ENCODE measurements around the gene SKP2. TPM values are rescaled to one million over a fixed set of nuclear protein-coding genes. Genes with fewer than 3 reads are reported as not detected.

Gene SKP2
- total RNA-seq = 10 to 100 TPM; 13.8 to 30.5 (median 22.2) TPM

GRCh38 chr5:36151434-36152323 lies at the start of gene SKP2, which contains the start of gene LMBRD2:
SKP2 (plus strand) TSS chr5:36152111; CDS start chr5:36152263, 152 bp downstream.
LMBRD2 (minus strand) TSS chr5:36151887; CDS start chr5:36143349, 8,538 bp downstream.
- H3K27me3 ChIP-seq = no peaks in the 10 kb centered on the region
- H3K4me1 ChIP-seq = peaks cover 0 to 16% (median 5%) of the 10 kb centered on the region in 4 donors
- H3K9me3 ChIP-seq = no peaks in the 10 kb centered on the region
- peak within 1 kb of the TSS; percentile 78 to 86 (median 82) for H3K27ac ChIP-seq
- no peaks in the 10 kb centered on the region for H3K36me3 ChIP-seq
- H3K4me3 ChIP-seq = peak within 1 kb of the TSS; percentile 70 to 94 (median 84)
- no peak for TF ChIP-seq CTCF (IDR thresholded peaks at IDR 0.05)
- peak; percentile 57 to 63 for TF ChIP-seq POLR2A (IDR thresholded peaks at IDR 0.05)
- DNase-seq = peak; percentile 97 to 99 (median 98)

GRCh38 chr5:36105819-36106218 lies 46.1 kb upstream of the SKP2 start:
- Histone ChIP-seq H3K4me3 (no peak overlapping the region), H3K36me3 (peaks cover 0 to 49% (median 0%) of the 10 kb centered on the region in 3 donors), H3K27me3 (no peaks in the 10 kb centered on the region), H3K9me3 (no peaks in the 10 kb centered on the region), H3K4me1 (no peaks in the 10 kb centered on the region), H3K27ac (no peak overlapping the region)
- TF ChIP-seq CTCF (IDR thresholded peaks at IDR 0.05) (no peak), POLR2A (IDR thresholded peaks at IDR 0.05) (no peak)
- no peak for DNase-seq

DNA sequence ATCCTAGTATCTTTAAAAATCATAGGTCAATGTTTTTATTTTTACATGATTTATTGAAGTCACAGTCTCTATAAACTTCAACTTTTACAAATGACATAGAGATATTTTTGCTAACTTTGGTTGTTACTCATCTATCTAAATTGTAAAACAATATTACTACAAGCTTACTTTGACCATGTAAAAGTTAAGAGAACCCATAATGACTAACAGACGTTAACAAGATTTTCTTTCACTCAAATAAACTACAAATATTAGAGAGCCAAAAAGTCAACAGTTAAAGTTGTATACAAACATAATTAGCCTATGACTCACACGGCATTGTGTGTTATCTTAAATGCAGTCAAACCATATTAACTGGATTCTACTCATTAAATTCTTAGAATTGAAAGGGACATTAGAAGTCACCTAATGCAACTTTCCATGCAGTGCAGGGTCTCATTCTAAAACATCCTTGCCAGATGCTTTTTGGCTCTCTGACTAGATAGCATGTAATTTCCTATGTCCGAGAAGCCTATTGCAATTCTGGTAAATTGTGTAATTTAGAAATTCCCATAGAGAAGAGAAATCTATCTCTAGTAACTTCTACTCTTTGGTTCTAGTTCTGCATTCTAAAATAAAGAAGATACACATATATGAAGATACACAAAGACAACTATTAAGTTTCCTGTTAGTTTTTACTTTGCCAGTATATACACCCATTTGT lies 43.0 kb upstream of the SKP2 start:
- Histone ChIP-seq H3K27me3 (no peaks in the 10 kb centered on the region), H3K4me3 (no peak overlapping the region), H3K9me3 (no peaks in the 10 kb centered on the region), H3K27ac (no peak overlapping the region), H3K4me1 (no peaks in the 10 kb centered on the region), H3K36me3 (peaks cover 0 to 56% (median 0%) of the 10 kb centered on the region in 3 donors)
- TF ChIP-seq POLR2A (IDR thresholded peaks at IDR 0.05) (no peak), CTCF (IDR thresholded peaks at IDR 0.05) (no peak)
- DNase-seq = no peak

- H3K27ac ChIP-seq = no peak overlapping the region
- DNase-seq = no peak
- no peaks in the 10 kb centered on the region for H3K27me3 ChIP-seq
- H3K4me1 ChIP-seq = no peaks in the 10 kb centered on the region
- TF ChIP-seq CTCF (IDR thresholded peaks at IDR 0.05) (no peak), POLR2A (IDR thresholded peaks at IDR 0.05) (no peak)
- H3K4me3 ChIP-seq = no peak overlapping the region
- peaks cover 0 to 49% (median 0%) of the 10 kb centered on the region in 3 donors for H3K36me3 ChIP-seq
- H3K9me3 ChIP-seq = no peaks in the 10 kb centered on the region
These were observed 40.7 kb upstream of the SKP2 start for GRCh38 chr5:36111238-36111637.

GRCh38 chr5:36125868-36126267 lies 26.0 kb upstream of the SKP2 start:
- Histone ChIP-seq H3K36me3 (peaks cover 0 to 28% (median 0%) of the 10 kb centered on the region in 3 donors), H3K4me1 (no peaks in the 10 kb centered on the region)

More at GRCh38 chr5:36125868-36126267, 26.0 kb upstream of the SKP2 start:
- no peak for DNase-seq
- Histone ChIP-seq H3K4me3 (no peak overlapping the region), H3K27ac (no peak overlapping the region), H3K27me3 (no peaks in the 10 kb centered on the region), H3K9me3 (no peaks in the 10 kb centered on the region)
- no peak for TF ChIP-seq POLR2A (IDR thresholded peaks at IDR 0.05)
- no peak for TF ChIP-seq CTCF (IDR thresholded peaks at IDR 0.05)
